Measurements from ENCODE around the gene RIC8A.

Gene RIC8A

GRCh38 chr11:223026-223789 is 15.7 kb downstream of the RIC8A start:
- no peak overlapping the region for H3K9ac ChIP-seq (ENCODE audit: low read length)

GRCh38 chr11:223884-224283 is 16.4 kb downstream of the RIC8A start:
- no peaks in the 10 kb centered on the region; the same call in 1 of the 2 replicates for H3K36me3 ChIP-seq (ENCODE audit: control insufficient read depth, insufficient read depth, low read length)
- H3K27ac ChIP-seq (ENCODE audit: low read depth, low read length): no peak overlapping the region
- no peak overlapping the region for H3K9ac ChIP-seq (ENCODE audit: low read length)
- H3K4me3 ChIP-seq (ENCODE audit: low read depth, low read length): no peak overlapping the region
- no peaks in the 10 kb centered on the region for H3K4me1 ChIP-seq (ENCODE audit: control insufficient read depth, insufficient read depth, low read length)
- H3K27me3 ChIP-seq (ENCODE audit: control insufficient read depth, insufficient read depth, low read length): no peaks in the 10 kb centered on the region
- H3K9me3 ChIP-seq (ENCODE audit: control insufficient read depth, insufficient read depth, low read depth, low read length): no peaks in the 10 kb centered on the region

More at GRCh38 chr11:223026-223789, 15.7 kb downstream of the RIC8A start:
- H3K27ac ChIP-seq (ENCODE audit: low read depth, low read length): no peak overlapping the region
- no peaks in the 10 kb centered on the region for H3K4me1 ChIP-seq (ENCODE audit: control insufficient read depth, insufficient read depth, low read length)
- no peaks in the 10 kb centered on the region for H3K9me3 ChIP-seq (ENCODE audit: control insufficient read depth, insufficient read depth, low read depth, low read length)
- H3K36me3 ChIP-seq (ENCODE audit: control insufficient read depth, insufficient read depth, low read length): no peaks in the 10 kb centered on the region; the same call in 1 of the 2 replicates
- no peak overlapping the region for H3K4me3 ChIP-seq (ENCODE audit: low read depth, low read length)
- H3K27me3 ChIP-seq (ENCODE audit: control insufficient read depth, insufficient read depth, low read length): no peaks in the 10 kb centered on the region

- no peak overlapping the region for H3K4me3 ChIP-seq (ENCODE audit: low read depth, low read length)
- H3K4me1 ChIP-seq (ENCODE audit: control insufficient read depth, insufficient read depth, low read length): no peaks in the 10 kb centered on the region
- H3K36me3 ChIP-seq (ENCODE audit: control insufficient read depth, insufficient read depth, low read length): no peaks in the 10 kb centered on the region; the same call in 1 of the 2 replicates
- no peak overlapping the region for H3K27ac ChIP-seq (ENCODE audit: low read depth, low read length)
- H3K9ac ChIP-seq (ENCODE audit: low read length): no peak overlapping the region
- no peaks in the 10 kb centered on the region for H3K9me3 ChIP-seq (ENCODE audit: control insufficient read depth, insufficient read depth, low read depth, low read length)
- H3K27me3 ChIP-seq (ENCODE audit: control insufficient read depth, insufficient read depth, low read length): no peaks in the 10 kb centered on the region
Measured at GRCh38 chr11:224424-224823, 16.9 kb downstream of the RIC8A start.

- Histone ChIP-seq H3K9me3 (ENCODE audit: control insufficient read depth, insufficient read depth, low read depth, low read length) (no peaks in the 10 kb centered on the region), H3K9ac (ENCODE audit: low read length) (no peak overlapping the region), H3K4me3 (ENCODE audit: low read depth, low read length) (no peak overlapping the region)
Measured at GRCh38 chr11:225734-226453, 18.4 kb downstream of the RIC8A start.

GRCh38 chr11:227824-228379 is 20.4 kb downstream of the RIC8A start:
- H3K4me1 ChIP-seq (ENCODE audit: control insufficient read depth, insufficient read depth, low read length): no peaks in the 10 kb centered on the region

More at GRCh38 chr11:225734-226453, 18.4 kb downstream of the RIC8A start:
- no peaks in the 10 kb centered on the region for H3K27me3 ChIP-seq (ENCODE audit: control insufficient read depth, insufficient read depth, low read length)
- H3K36me3 ChIP-seq (ENCODE audit: control insufficient read depth, insufficient read depth, low read length): peaks cover 4% of the 10 kb centered on the region; the same call in 1 of the 2 replicates
- no peak overlapping the region for H3K27ac ChIP-seq (ENCODE audit: low read depth, low read length)
- H3K4me1 ChIP-seq (ENCODE audit: control insufficient read depth, insufficient read depth, low read length): no peaks in the 10 kb centered on the region

GRCh38 chr11:230431-230830 is 22.9 kb downstream of the RIC8A start:
- Histone ChIP-seq H3K36me3 (ENCODE audit: control insufficient read depth, insufficient read depth, low read length) (peaks cover 8% of the 10 kb centered on the region; the same call in 1 of the 2 replicates), H3K27me3 (ENCODE audit: control insufficient read depth, insufficient read depth, low read length) (no peaks in the 10 kb centered on the region), H3K27ac (ENCODE audit: low read depth, low read length) (no peak overlapping the region), H3K9ac (ENCODE audit: low read length) (no peak overlapping the region), H3K4me3 (ENCODE audit: low read depth, low read length) (no peak overlapping the region), H3K9me3 (ENCODE audit: control insufficient read depth, insufficient read depth, low read depth, low read length) (no peaks in the 10 kb centered on the region), H3K4me1 (ENCODE audit: control insufficient read depth, insufficient read depth, low read length) (0 out of 2 replicates have a peak, but pooled peaks cover 2% of the 10 kb centered on the region)

More at GRCh38 chr11:227824-228379, 20.4 kb downstream of the RIC8A start:
- H3K9me3 ChIP-seq (ENCODE audit: control insufficient read depth, insufficient read depth, low read depth, low read length): no peaks in the 10 kb centered on the region
- H3K4me3 ChIP-seq (ENCODE audit: low read depth, low read length): no peak overlapping the region
- no peaks in the 10 kb centered on the region for H3K27me3 ChIP-seq (ENCODE audit: control insufficient read depth, insufficient read depth, low read length)
- no peak overlapping the region for H3K9ac ChIP-seq (ENCODE audit: low read length)
- H3K27ac ChIP-seq (ENCODE audit: low read depth, low read length): no peak overlapping the region
- H3K36me3 ChIP-seq (ENCODE audit: control insufficient read depth, insufficient read depth, low read length): peaks cover 8% of the 10 kb centered on the region; the same call in 1 of the 2 replicates

- Histone ChIP-seq H3K4me1 (ENCODE audit: control insufficient read depth, insufficient read depth, low read length) (peaks cover 9% of the 10 kb centered on the region; the same call in 1 of the 2 replicates), H3K27me3 (ENCODE audit: control insufficient read depth, insufficient read depth, low read length) (no peaks in the 10 kb centered on the region), H3K9me3 (ENCODE audit: control insufficient read depth, insufficient read depth, low read depth, low read length) (no peaks in the 10 kb centered on the region), H3K9ac (ENCODE audit: low read length) (no peak overlapping the region), H3K36me3 (ENCODE audit: control insufficient read depth, insufficient read depth, low read length) (peaks cover 8% of the 10 kb centered on the region; the same call in 1 of the 2 replicates), H3K4me3 (ENCODE audit: low read depth, low read length) (no peak overlapping the region), H3K27ac (ENCODE audit: low read depth, low read length) (no peak overlapping the region)
Measured at GRCh38 chr11:232783-233565, 25.5 kb downstream of the RIC8A start.

GRCh38 chr11:235180-235579 is 27.7 kb downstream of the RIC8A start:
- Histone ChIP-seq H3K9ac (ENCODE audit: low read length) (peak overlapping the region; percentile 94), H3K4me1 (ENCODE audit: control insufficient read depth, insufficient read depth, low read length) (peaks cover 12% of the 10 kb centered on the region; the same call in 1 of the 2 replicates), H3K27ac (ENCODE audit: low read depth, low read length) (no peak overlapping the region), H3K36me3 (ENCODE audit: control insufficient read depth, insufficient read depth, low read length) (peaks cover 21% of the 10 kb centered on the region), H3K27me3 (ENCODE audit: control insufficient read depth, insufficient read depth, low read length) (no peaks in the 10 kb centered on the region), H3K4me3 (ENCODE audit: low read depth, low read length) (peak overlapping the region; percentile 94), H3K9me3 (ENCODE audit: control insufficient read depth, insufficient read depth, low read depth, low read length) (no peaks in the 10 kb centered on the region)

GRCh38 chr11:235609-235996 is 28.1 kb downstream of the RIC8A start:
- Histone ChIP-seq H3K27ac (ENCODE audit: low read depth, low read length) (no peak overlapping the region; the same call in 1 of the 2 replicates), H3K4me3 (ENCODE audit: low read depth, low read length) (peak overlapping the region; percentile 94), H3K9ac (ENCODE audit: low read length) (peak overlapping the region; percentile 94), H3K36me3 (ENCODE audit: control insufficient read depth, insufficient read depth, low read length) (peaks cover 21% of the 10 kb centered on the region), H3K27me3 (ENCODE audit: control insufficient read depth, insufficient read depth, low read length) (no peaks in the 10 kb centered on the region), H3K9me3 (ENCODE audit: control insufficient read depth, insufficient read depth, low read depth, low read length) (no peaks in the 10 kb centered on the region), H3K4me1 (ENCODE audit: control insufficient read depth, insufficient read depth, low read length) (peaks cover 12% of the 10 kb centered on the region; the same call in 1 of the 2 replicates)

GRCh38 chr11:235997-236773 is 28.7 kb downstream of the RIC8A start, which contains the start of gene SIRT3:
TSS of gene SIRT3 (minus strand) at chr11:236342. CDS start at chr11:236328, 14 bp downstream.
- Histone ChIP-seq H3K27ac (ENCODE audit: low read depth, low read length) (peak within 1 kb of the TSS; percentile 69; the same call in 1 of the 2 replicates), H3K36me3 (ENCODE audit: control insufficient read depth, insufficient read depth, low read length) (peaks cover 26% of the 10 kb centered on the region), H3K9me3 (ENCODE audit: control insufficient read depth, insufficient read depth, low read depth, low read length) (no peaks in the 10 kb centered on the region), H3K4me1 (ENCODE audit: control insufficient read depth, insufficient read depth, low read length) (peaks cover 12% of the 10 kb centered on the region; the same call in 1 of the 2 replicates), H3K4me3 (ENCODE audit: low read depth, low read length) (peak within 1 kb of the TSS; percentile 95), H3K9ac (ENCODE audit: low read length) (peak within 1 kb of the TSS; percentile 94), H3K27me3 (ENCODE audit: control insufficient read depth, insufficient read depth, low read length) (no peaks in the 10 kb centered on the region)
